ENCODE data around the gene CDA. TPM values are rescaled to one million over a fixed set of nuclear protein-coding genes. Genes with fewer than 3 reads are reported as not detected.

CDA gene
- total RNA-seq: 10 to 100 TPM in 1 of 4 donors, 1 to 10 TPM in 3; 2.3 to 12.2 (median 5.0) TPM

- TF ChIP-seq POLR2A (IDR thresholded peaks at IDR 0.05): no peak
- no peak for TF ChIP-seq CTCF (IDR thresholded peaks at IDR 0.05)
- intact Hi-C loops (cut with DNase I; ENCODE audit: low total_unique reads): no loop called here
- Histone ChIP-seq H3K36me3 (no peaks in the 10 kb centered on the region), H3K27ac (peak within 1 kb of the TSS; percentile 62 to 74), H3K9me3 (no peaks in the 10 kb centered on the region), H3K4me1 (peaks cover 0 to 5% of the 10 kb centered on the region in 2 donors), H3K4me3 (peak within 1 kb of the TSS; percentile 8 to 13), H3K27me3 (no peaks in the 10 kb centered on the region)
- DNase-seq: peak in 1 of 2 donors; percentile 28
Measured at GRCh38 chr1:20588634-20589225, at the start of gene CDA. TSS of gene CDA (plus strand) at chr1:20589097. CDS start at chr1:20589130, 33 bp downstream.

DNA sequence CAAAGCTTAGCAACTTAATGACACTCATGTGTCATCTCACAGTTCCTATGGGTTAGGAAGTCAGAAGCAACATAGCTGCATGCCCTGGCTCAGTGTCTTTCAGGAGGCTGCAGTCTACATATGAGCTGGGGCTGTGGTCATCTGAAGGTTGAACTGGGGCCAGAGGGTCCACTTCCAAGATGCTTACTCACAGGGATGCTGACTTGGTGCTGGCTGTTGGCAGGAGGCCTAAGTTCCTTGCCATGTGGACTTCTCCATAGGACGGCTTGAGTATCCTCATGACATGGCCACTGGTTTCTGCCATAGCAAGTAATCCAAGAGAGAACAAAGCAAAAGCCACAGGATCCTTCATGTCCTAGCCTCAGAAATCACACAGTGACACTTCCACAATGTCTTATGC is 48.6 kb upstream of the CDA start:
- intact Hi-C loops (cut with DNase I; ENCODE audit: low total_unique reads): no loop called here
- H3K27ac ChIP-seq: no peak overlapping the region
- no peak for DNase-seq
- H3K4me3 ChIP-seq: no peak overlapping the region
- TF ChIP-seq CTCF (IDR thresholded peaks at IDR 0.05) (no peak), POLR2A (IDR thresholded peaks at IDR 0.05) (no peak)
- no peaks in the 10 kb centered on the region for H3K27me3 ChIP-seq
- H3K4me1 ChIP-seq: no peaks in the 10 kb centered on the region
- H3K9me3 ChIP-seq: no peaks in the 10 kb centered on the region
- no peaks in the 10 kb centered on the region for H3K36me3 ChIP-seq

DNA sequence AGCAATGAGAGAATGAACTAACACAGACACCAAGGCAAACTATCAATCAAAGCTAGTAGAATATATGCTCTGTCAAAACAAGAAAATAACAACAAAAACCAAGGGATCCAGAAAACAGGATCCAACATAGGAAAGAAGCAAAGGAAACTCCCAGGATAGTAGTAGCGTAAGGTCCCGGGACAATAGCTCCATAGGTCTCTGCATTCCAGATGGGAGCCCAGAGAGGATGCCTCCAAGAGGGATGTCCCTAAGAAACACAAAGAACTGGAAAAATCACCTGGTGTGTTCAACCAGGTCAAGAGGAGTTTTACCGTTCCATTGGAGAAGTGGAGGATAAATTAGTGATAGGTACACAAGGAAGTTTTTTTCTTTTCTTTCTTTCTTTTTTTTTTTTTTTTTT is 42.3 kb upstream of the CDA start:
- no peaks in the 10 kb centered on the region for H3K4me1 ChIP-seq
- H3K27ac ChIP-seq: no peak overlapping the region
- no peaks in the 10 kb centered on the region for H3K36me3 ChIP-seq
- DNase-seq: no peak
- intact Hi-C loops (cut with DNase I; ENCODE audit: low total_unique reads): no loop called here
- no peak overlapping the region for H3K4me3 ChIP-seq
- H3K27me3 ChIP-seq: no peaks in the 10 kb centered on the region
- TF ChIP-seq POLR2A (IDR thresholded peaks at IDR 0.05) (no peak), CTCF (IDR thresholded peaks at IDR 0.05) (no peak)
- no peaks in the 10 kb centered on the region for H3K9me3 ChIP-seq

DNA sequence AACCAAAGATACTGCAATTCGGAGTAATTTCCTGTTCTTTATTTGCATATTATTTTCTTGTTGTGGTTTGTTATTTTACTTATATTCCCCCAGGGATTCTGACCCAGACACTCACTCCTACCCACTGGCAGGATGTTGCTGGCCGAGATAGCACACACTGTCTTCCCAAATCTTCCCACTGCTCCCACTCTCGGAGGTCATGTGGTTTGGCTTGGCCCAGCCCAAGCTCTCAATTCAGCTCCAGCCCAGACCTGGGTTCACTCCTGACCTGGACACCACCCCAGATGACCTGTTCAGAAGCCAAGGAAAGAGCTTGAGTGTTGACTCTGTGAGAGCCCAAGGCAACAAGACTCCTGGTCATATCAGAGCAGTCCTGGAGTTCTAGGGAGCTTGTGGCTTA is 37.7 kb upstream of the CDA start:
- TF ChIP-seq POLR2A (IDR thresholded peaks at IDR 0.05) (no peak), CTCF (IDR thresholded peaks at IDR 0.05) (no peak)
- Histone ChIP-seq H3K4me1 (peaks cover 0 to 14% of the 10 kb centered on the region in 2 donors), H3K36me3 (no peaks in the 10 kb centered on the region), H3K9me3 (no peaks in the 10 kb centered on the region), H3K27me3 (no peaks in the 10 kb centered on the region), H3K4me3 (no peak overlapping the region), H3K27ac (peak overlapping the region in 1 of 2 donors; percentile 68)
- intact Hi-C loops (cut with DNase I; ENCODE audit: low total_unique reads): no loop called here
- DNase-seq: no peak

- Histone ChIP-seq H3K27ac (peak within 1 kb of the TSS; percentile 20 to 68), H3K27me3 (no peaks in the 10 kb centered on the region), H3K36me3 (no peaks in the 10 kb centered on the region), H3K4me3 (peak within 1 kb of the TSS; percentile 27 to 30), H3K4me1 (peaks cover 0 to 14% of the 10 kb centered on the region in 2 donors), H3K9me3 (no peaks in the 10 kb centered on the region)
- DNase-seq: peak; percentile 40 to 67
- intact Hi-C loops (cut with DNase I; ENCODE audit: low total_unique reads): no loop called here
- no peak for TF ChIP-seq POLR2A (IDR thresholded peaks at IDR 0.05)
- no peak for TF ChIP-seq CTCF (IDR thresholded peaks at IDR 0.05)
Measured at GRCh38 chr1:20551945-20552727, 36.8 kb upstream of the CDA start, which contains the start of gene FAM43B. TSS of gene FAM43B (plus strand) at chr1:20552573. CDS start at chr1:20552974, 401 bp downstream.
